Activated CD4-positive, alpha-beta memory T cell treated with anti-CD3 and anti-CD28 coated beads, Interleukin-2, amount 10 ng/mL, durations not matched to agents 7 days and 5 days (primary cell): ENCODE data around the gene RAB13. TPM values are rescaled to one million over a fixed set of nuclear protein-coding genes. Genes with fewer than 3 reads are reported as not detected.
"Not testable (repeated sequence)": the region's sequence is repeated elsewhere in the genome, so short reads cannot be mapped to it uniquely, and the experiment has no call there.

ENCODE experiments used
- CTCF ChIA-PET: fragments of 350-600 bp; sonication (Branson Sonifier 250); formaldehyde crosslinking; loops from one replicate; lab custom pipeline; 2021; ENCODE audit warnings: antibody characterized with exemption, inconsistent platforms; lab: Charles Lee
- POLR2A ChIA-PET: fragments of 350-600 bp; sonication (Branson Sonifier 250); formaldehyde crosslinking; loops from one replicate; lab custom pipeline; 2021; ENCODE audit warnings: antibody characterized with exemption; lab: Charles Lee
- DNase-seq: peaks from one replicate; pipeline ENCODE4 v3.0.0-alpha.2; 2020
- H3K27ac Mint-ChIP-seq: one replicate; pipeline ENCODE4 v1.8.0; 2021; ENCODE audit warnings: mild to moderate bottlenecking, mixed read lengths
- H3K27me3 Mint-ChIP-seq: one replicate; pipeline ENCODE4 v1.8.0; 2021; ENCODE audit warnings: mixed read lengths
- H3K36me3 Mint-ChIP-seq: one replicate; pipeline ENCODE4 v1.8.0; 2021; ENCODE audit warnings: low read depth, mixed read lengths
- H3K4me1 Mint-ChIP-seq: one replicate; pipeline ENCODE4 v1.8.0; 2021; ENCODE audit warnings: mixed read lengths
- H3K4me3 Mint-ChIP-seq: one replicate; pipeline ENCODE4 v1.8.0; 2021; ENCODE audit warnings: mild to moderate bottlenecking, mixed read lengths
- H3K9me3 Mint-ChIP-seq: one replicate; pipeline ENCODE4 v1.8.0; 2021; ENCODE audit warnings: mixed read lengths
- total RNA-seq, 2 experiments: library from RNA; stranded (reverse); gene quantifications; one replicate each; pipeline ENCODE4 v1.2.3, GENCODE V29; 2021

The RAB13 gene
- total RNA-seq = under 1 TPM; 0.40 to 0.43 TPM

DNA sequence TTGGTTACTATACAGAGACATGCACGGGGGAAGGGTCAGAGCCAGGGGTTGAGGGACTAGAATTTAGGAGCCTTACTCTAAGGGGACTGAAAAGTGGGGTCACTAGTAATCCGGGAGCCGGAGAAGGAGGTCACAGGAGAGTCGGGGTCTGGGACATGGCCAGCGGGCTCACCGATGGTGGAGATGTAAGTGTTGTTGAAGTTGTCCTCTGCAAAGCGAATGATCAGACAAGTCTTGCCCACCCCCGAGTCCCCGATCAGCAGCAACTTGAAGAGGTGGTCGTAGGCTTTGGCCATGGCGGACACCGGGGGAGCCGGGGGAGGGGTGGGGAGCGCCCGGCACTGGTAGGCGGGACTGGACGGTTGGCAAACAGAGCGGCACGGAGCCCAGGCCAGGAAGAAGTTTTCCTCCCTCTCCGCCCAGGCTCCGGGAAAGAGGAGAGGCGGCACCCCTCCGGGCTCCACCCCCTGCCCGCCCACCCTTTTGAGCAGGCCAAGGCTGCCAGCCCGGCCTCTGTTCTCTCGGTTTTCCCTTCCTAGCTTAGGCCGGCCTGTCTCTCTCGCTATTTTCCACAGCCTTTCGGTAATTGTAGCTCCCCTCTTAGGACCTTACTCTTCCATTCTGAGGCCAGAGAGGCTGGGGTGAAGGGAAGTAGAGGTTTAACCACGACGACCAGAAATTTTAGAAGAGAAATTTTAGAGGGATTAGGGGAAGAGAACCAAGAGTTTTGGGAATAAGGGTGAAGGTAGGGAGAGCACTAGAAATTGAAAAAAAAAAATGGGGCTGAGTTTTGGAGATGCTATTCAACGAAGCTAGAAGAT is at the start of gene RAB13:
Gene RAB13, minus strand, starts transcription at position 399 of the 821 bp plus-strand sequence. Its CDS starts 103 bp downstream, at position 296.
- POLR2A ChIA-PET = interaction anchor here (1.0 to 4.4 kb wide), 13 partner anchors 8 to 315 kb away, joined by 3 to 32 read pairs (median 5); partner anchors contain the start of genes CREB3L4, DENND4B, ILF2 and JTB
- no peak for DNase-seq
- Mint-ChIP-seq H3K9me3 (no peaks in the 10 kb centered on the region), H3K27me3 (no peaks in the 10 kb centered on the region), H3K36me3 (peaks cover 7% of the 10 kb centered on the region), H3K27ac (peak within 1 kb of the TSS; percentile 83), H3K4me3 (peak within 1 kb of the TSS; percentile 33), H3K4me1 (peaks cover 34% of the 10 kb centered on the region)
- CTCF ChIA-PET = interaction anchor here (0.8 to 4.2 kb wide), 25 partner anchors 9 to 454 kb away, joined by 3 to 43 read pairs (median 5); partner anchors contain the start of genes CREB3L4, DENND4B, JTB and SLC27A3

DNA sequence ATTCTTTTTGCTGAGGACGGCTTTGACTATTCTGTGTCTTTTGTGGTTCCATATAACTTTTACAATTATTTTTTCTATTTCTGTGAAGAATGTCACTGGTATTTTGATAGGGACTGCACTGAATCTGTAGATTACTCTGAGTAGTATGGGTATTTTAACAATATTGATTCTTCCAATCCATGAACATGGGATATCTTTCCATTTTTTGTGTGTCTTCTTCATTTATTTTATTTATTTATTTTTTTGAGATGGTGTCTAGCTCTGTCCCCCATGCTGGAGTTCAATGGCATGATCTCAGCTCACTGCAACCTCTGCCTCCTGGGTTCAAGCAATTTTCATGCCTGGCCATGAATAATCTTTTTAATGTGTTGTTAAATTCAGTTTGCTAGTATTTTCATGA is 47.6 kb upstream of the RAB13 start:
- peaks cover 11% of the 10 kb centered on the region for H3K27me3 Mint-ChIP-seq
- DNase-seq, H3K4me1 Mint-ChIP-seq, H3K9me3 Mint-ChIP-seq, H3K27ac Mint-ChIP-seq, H3K36me3 Mint-ChIP-seq, POLR2A ChIA-PET, H3K4me3 Mint-ChIP-seq, CTCF ChIA-PET: not testable (repeated sequence)

DNA sequence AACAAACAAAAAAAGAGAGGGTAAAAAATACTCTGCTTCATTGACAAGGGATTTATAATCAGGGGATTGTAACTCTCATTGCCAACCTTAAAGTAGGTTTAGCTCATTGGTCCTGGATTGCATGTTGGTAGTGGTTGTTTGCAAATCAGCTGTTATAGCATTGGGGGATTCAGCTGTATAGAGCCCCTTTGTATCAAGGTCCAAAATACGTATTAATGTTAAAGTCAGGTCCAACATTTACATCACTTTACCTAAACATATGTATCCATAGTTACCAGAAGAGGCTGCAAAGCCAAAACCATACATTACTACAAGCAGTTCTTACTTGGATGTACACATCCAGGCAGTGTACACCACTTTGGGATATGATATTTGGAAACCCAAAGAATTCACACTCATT is 33.8 kb upstream of the RAB13 start:
- ChIA-PET POLR2A (no interaction called here), CTCF (no interaction called here)
- no peaks in the 10 kb centered on the region for H3K9me3 Mint-ChIP-seq
- no peaks in the 10 kb centered on the region for H3K27me3 Mint-ChIP-seq
- no peak overlapping the region for H3K4me3 Mint-ChIP-seq
- no peaks in the 10 kb centered on the region for H3K4me1 Mint-ChIP-seq
- no peaks in the 10 kb centered on the region for H3K36me3 Mint-ChIP-seq
- DNase-seq = no peak
- H3K27ac Mint-ChIP-seq = no peak overlapping the region

DNA sequence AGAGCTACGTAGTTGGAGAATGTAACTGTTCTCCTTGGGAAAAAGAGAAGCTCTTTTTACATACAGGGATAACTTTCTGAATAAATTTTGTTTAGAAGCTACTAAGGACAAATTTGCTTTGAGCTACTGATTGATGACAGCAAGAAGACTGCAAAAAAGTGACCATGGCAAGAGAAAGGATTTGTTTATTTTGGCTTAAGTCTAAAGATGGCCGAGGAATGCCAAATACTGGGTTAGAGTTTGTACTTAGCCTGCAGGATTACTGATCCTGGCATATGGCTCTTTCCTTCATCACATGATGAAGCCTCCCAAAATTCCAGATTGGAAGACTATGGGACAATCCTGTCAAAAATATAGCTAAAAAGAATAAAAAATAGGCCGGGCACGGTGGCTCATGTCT is 33.1 kb upstream of the RAB13 start:
- no peaks in the 10 kb centered on the region for H3K4me1 Mint-ChIP-seq
- no peak overlapping the region for H3K4me3 Mint-ChIP-seq
- ChIA-PET POLR2A (no interaction called here), CTCF (no interaction called here)
- H3K27me3 Mint-ChIP-seq = no peaks in the 10 kb centered on the region
- H3K27ac Mint-ChIP-seq = no peak overlapping the region
- no peaks in the 10 kb centered on the region for H3K9me3 Mint-ChIP-seq
- H3K36me3 Mint-ChIP-seq = no peaks in the 10 kb centered on the region
- no peak for DNase-seq

DNA sequence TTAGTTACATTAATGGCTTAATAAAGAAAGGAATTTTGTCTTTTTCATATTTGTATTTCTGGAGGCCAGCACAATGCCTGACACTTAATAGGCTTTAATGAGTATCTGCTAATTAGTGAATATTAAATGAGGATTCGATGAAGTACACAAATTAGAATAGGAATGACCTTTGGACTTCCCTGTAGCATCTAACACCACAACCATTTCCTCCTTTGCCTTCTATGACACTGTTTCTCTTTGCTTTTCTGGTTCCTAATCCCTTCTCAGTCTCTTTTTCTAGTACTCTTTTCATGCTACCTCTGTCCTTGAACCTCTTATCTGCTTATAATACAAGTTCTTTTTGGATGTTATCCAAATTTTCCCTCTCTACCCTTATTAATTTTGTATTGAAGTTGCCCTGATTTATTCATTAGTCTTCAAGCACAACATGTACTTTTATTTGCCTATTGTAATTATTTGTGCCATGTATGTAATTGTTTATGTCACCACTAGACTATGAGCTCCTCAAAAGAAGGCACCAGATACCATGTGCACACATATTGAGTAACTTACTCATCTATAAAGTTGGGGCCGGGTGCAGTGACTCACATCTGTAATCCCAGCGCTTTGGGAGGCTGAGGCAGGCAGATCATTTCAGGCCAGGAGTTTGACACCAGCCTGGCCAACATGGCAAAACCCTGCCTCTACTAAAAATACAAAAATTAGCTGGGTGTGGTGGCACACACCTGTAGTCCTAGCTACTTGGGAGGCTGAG is 28.2 kb upstream of the RAB13 start:
- no peaks in the 10 kb centered on the region for H3K36me3 Mint-ChIP-seq
- H3K27ac Mint-ChIP-seq = no peak overlapping the region
- H3K4me1 Mint-ChIP-seq = no peaks in the 10 kb centered on the region
- H3K9me3 Mint-ChIP-seq = no peaks in the 10 kb centered on the region
- CTCF ChIA-PET = no interaction called here
- no peak for DNase-seq
- POLR2A ChIA-PET = interaction anchor here (0.6 kb wide), 1 partner anchor 37 kb away, joined by 3 read pairs; the partner anchor contains the start of gene JTB
- no peaks in the 10 kb centered on the region for H3K27me3 Mint-ChIP-seq
- H3K4me3 Mint-ChIP-seq = no peak overlapping the region

DNA sequence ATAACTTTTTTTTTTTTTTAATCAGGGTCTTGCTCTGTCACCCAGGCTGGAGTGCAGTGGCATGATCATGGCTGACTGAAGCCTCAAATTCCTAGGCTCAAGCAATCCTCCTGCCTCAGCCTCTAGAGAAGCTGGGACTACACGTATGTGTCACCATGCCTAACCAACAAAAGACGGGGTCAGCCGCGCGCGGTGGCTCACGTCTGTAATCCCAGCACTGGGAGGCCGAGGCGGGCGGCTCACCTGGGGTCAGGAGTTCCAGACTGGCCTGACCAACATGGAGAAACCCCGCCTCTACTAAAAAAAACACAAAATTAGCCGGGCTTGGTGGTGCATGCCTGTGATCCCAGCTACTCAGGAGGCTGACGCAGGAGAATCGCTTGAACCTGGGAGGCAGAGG is 26.4 kb upstream of the RAB13 start:
- H3K4me1 Mint-ChIP-seq, DNase-seq, H3K9me3 Mint-ChIP-seq, H3K36me3 Mint-ChIP-seq, H3K4me3 Mint-ChIP-seq, H3K27ac Mint-ChIP-seq, H3K27me3 Mint-ChIP-seq, CTCF ChIA-PET: not testable (repeated sequence)
- POLR2A ChIA-PET = interaction anchor here (1.4 kb wide), 1 partner anchor 22 kb away, joined by 4 read pairs; the partner anchor contains the start of gene RPS27

DNA sequence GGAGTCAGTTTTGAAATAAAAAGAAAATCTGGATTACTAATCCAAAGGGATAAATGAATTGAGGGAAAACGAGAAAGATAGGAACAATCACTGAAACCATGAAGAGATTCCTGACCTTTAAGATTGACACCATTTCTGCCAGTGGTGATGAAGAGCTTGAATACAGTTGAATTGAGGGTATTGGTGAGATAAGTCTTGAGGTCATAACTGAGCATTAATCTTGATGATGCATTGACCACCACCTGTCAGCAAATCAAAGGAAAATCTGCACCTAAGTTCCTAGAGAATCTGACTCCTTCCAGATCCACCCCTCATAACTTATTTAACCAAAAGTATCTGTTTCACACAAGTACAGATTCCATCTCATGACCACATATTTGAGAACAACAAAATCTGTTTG is 26.0 kb upstream of the RAB13 start:
- CTCF ChIA-PET = no interaction called here
- DNase-seq = no peak
- H3K4me3 Mint-ChIP-seq = no peak overlapping the region
- no peaks in the 10 kb centered on the region for H3K27me3 Mint-ChIP-seq
- POLR2A ChIA-PET = interaction anchor here (1.4 kb wide), 1 partner anchor 22 kb away, joined by 4 read pairs; the partner anchor contains the start of gene RPS27
- no peaks in the 10 kb centered on the region for H3K36me3 Mint-ChIP-seq
- H3K27ac Mint-ChIP-seq = no peak overlapping the region
- H3K9me3 Mint-ChIP-seq = no peaks in the 10 kb centered on the region
- no peaks in the 10 kb centered on the region for H3K4me1 Mint-ChIP-seq

DNA sequence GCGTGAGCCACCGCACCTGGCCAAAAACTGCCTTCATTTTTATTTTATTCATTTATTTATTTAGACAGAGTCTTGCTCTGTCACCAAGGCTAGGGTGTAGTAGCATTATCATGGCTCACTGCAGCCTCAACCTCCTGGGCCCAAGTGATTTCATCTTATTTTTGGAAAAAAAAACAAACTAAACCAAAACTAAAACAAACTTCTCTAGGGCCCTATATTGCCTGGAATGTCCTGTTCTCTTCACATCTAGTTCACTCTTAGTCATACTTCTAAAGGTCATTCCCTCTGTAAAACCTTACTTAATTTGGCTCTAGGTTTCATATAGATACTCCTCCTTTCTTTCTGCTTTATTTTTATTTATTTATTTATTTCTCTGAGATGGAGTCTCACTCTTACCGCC is 20.0 kb upstream of the RAB13 start:
- POLR2A ChIA-PET = no interaction called here
- no peaks in the 10 kb centered on the region for H3K9me3 Mint-ChIP-seq
- H3K36me3 Mint-ChIP-seq = no peaks in the 10 kb centered on the region
- H3K4me3 Mint-ChIP-seq = no peak overlapping the region
- no peaks in the 10 kb centered on the region for H3K27me3 Mint-ChIP-seq
- CTCF ChIA-PET = no interaction called here
- no peaks in the 10 kb centered on the region for H3K4me1 Mint-ChIP-seq
- H3K27ac Mint-ChIP-seq = no peak overlapping the region
- DNase-seq = no peak

DNA sequence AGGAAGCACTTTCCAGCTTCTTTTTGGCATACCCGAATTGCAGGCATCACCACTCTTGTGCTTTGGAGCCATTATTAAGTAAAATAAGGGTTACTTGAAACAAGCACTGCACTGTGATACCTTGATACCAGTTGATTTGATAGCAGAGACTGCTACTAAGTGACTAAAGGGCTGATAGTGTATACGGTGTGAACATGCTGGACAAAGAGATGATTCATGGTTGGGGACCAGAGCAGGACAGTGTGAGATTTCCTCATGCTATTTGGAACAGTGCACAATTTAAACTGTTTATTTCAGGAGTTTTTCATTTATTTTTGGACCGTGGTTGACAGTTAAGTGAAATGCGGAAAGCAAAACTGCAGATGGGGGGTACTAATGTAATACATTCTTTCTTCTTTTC is 14.3 kb upstream of the RAB13 start:
- no peak overlapping the region for H3K27ac Mint-ChIP-seq

DNA sequence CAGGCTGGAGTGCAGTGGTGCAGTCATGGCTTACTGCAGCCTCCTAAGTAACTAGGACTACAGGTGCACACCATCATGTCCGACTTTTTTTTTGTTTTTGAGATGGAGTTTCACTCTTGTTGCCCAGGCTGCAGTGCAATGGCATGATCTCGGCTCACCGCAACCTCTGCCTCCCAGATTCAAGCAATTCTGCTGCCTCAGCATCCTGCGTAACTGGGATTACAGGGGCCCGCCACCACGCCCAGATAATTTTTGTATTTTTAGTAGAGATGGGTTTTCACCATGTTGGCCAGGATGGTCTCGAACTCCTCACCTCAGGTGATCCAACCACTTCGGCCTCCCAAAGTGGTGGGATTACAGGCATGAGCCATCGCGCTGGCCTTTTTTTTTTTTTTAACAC is 10.7 kb upstream of the RAB13 start:
- DNase-seq, POLR2A ChIA-PET, H3K4me3 Mint-ChIP-seq, H3K27ac Mint-ChIP-seq, CTCF ChIA-PET, H3K27me3 Mint-ChIP-seq, H3K9me3 Mint-ChIP-seq: not testable (repeated sequence)
- H3K4me1 Mint-ChIP-seq = peaks cover 19% of the 10 kb centered on the region
- peaks cover 26% of the 10 kb centered on the region for H3K36me3 Mint-ChIP-seq

More for the DNA sequence above, 14.3 kb upstream of the RAB13 start:
- no peaks in the 10 kb centered on the region for H3K9me3 Mint-ChIP-seq
- no peak overlapping the region for H3K4me3 Mint-ChIP-seq
- ChIA-PET POLR2A (interaction anchor here (4.2 kb wide), 1 partner anchor 9 kb away, joined by 26 read pairs; the partner anchor contains the start of gene RPS27), CTCF (no interaction called here)
- DNase-seq = no peak
- peaks cover 4% of the 10 kb centered on the region for H3K36me3 Mint-ChIP-seq
- H3K4me1 Mint-ChIP-seq = peaks cover 3% of the 10 kb centered on the region
- H3K27me3 Mint-ChIP-seq = no peaks in the 10 kb centered on the region

DNA sequence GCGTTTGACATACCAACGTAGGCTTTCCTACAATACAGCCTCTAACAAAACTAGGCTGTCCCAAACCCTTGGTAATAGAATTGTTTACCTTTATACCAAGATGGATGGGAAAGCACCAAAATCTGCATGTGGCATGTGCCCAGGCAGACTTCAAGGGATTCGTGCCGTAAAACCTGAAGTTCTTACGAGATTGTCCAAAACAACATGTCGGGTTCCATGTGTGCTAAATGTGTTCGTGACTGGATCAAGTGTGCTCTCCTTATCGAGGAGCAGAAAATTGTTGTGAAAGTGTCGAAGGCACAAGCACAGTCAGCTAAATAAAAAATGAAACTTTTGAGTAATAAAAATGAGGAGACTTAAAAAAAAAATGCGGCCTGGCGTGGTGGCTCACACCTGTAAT is 9.5 kb upstream of the RAB13 start:
- Mint-ChIP-seq H3K4me1 (peaks cover 26% of the 10 kb centered on the region), H3K27me3 (no peaks in the 10 kb centered on the region), H3K9me3 (no peaks in the 10 kb centered on the region), H3K36me3 (peaks cover 39% of the 10 kb centered on the region), H3K27ac (no peak overlapping the region), H3K4me3 (no peak overlapping the region)
- POLR2A ChIA-PET = interaction anchor here (0.9 to 1.3 kb wide), 2 partner anchors 18 to 162 kb away, joined by 4 to 5 read pairs; partner anchors contain the start of gene JTB
- CTCF ChIA-PET = interaction anchor here (1.0 kb wide), 1 partner anchor 164 kb away, joined by 3 read pairs; no protein-coding TSS in a partner anchor
- DNase-seq = no peak

DNA sequence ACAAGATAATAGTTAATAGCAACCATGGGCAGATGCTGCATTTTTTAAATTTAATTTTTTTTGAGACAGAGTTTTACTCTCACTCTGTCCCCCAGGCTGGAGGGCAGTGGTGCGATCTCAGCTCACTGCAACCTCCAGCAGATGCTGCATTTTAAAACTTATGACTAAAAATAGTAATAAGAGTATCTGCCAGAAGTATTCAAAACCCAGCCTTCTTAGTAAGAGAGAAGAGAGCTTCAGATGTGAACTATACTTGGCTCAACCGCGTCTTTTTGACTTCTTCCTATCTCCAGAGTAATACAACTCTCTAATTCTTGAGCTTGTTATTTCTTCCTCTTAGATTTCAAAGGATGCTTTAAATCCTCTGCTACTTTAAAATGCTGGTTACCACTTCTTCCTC is 9.1 kb upstream of the RAB13 start:
- H3K27me3 Mint-ChIP-seq = no peaks in the 10 kb centered on the region
- ChIA-PET POLR2A (interaction anchor here (0.9 to 2.5 kb wide), 4 partner anchors 8 to 162 kb away, joined by 3 to 9 read pairs (median 4); partner anchors contain the start of gene JTB), CTCF (interaction anchor here (1.0 kb wide), 1 partner anchor 164 kb away, joined by 3 read pairs; no protein-coding TSS in a partner anchor)
- H3K4me3 Mint-ChIP-seq = no peak overlapping the region
- DNase-seq = no peak
- H3K9me3 Mint-ChIP-seq = no peaks in the 10 kb centered on the region
- H3K4me1 Mint-ChIP-seq = peaks cover 30% of the 10 kb centered on the region
- no peak overlapping the region for H3K27ac Mint-ChIP-seq
- peaks cover 40% of the 10 kb centered on the region for H3K36me3 Mint-ChIP-seq
